Measurements from ENCODE around the gene PSMD13.

The PSMD13 gene

DNA sequence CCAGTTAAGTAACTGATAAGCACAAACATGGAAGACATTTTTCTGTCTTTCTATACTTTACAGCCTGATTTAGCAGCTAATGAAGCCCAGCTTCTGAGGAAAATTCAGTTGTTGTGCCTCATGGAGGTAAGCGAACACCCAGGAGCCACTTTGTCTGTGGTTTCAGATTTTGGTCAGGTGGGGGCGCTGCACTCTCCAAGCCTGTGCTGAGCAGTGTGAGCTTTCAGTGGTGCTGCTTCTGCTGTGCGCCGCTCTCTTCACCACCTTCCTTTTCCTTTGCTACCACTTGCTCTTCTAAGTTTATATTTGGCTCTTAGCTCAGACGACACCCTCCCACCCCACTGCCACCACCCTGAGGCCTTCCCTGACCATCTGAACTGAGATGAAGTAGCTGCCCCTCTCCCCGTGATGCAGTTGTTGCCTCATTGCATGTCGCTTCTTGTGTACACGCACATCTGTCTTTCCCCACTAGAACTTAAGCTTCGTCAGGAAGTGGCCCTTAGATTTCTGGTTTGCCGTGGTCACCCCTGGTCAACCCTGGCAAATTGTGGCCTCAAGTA is 14.0 kb downstream of the PSMD13 start:
- no peak for TF ChIP-seq GATA2 (IDR thresholded peaks at IDR 0.05; ENCODE audit: low read depth, low read length)
- no peak for TF ChIP-seq GATA3 (IDR thresholded peaks at IDR 0.05; ENCODE audit: low read depth, low read length)

DNA sequence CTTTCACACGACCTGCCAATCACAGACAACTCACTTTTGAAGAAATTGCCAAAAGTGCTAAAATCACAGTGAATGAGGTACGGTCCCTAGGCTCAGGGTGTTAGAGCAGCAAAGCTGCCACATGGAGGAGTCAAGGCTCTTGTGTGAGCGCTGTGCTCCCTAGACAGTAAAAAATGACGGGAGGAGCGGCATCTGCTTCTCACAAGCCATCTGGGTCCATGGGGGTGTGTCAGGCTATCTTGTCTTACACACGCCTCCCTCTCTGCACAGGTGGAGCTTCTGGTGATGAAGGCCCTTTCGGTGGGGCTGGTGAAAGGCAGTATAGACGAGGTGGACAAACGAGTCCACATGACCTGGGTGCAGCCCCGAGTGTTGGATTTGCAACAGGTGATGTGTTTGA is 14.8 kb downstream of the PSMD13 start:
- TF ChIP-seq GATA3 (IDR thresholded peaks at IDR 0.05; ENCODE audit: low read depth, low read length) = no peak
- TF ChIP-seq GATA2 (IDR thresholded peaks at IDR 0.05; ENCODE audit: low read depth, low read length) = no peak

DNA sequence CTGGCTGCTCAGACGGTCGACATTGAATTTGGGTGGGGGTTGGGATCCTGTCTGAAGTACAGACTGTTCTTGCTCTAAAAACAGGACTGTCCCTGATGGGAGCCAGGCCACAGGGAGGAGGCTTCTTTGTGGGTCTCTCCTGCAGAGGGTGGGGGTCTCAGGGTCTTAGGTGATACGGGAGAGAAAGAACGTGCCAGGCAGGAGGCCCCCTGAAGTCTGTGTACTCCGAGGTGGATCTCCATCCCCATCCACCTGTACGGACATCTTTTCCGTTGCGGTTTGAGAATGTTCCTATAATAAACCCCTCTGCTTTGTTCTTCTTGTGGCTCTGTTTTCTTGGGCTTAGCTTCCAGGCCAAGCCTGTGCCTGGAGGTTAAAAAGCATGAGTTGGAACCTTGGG is 15.9 kb downstream of the PSMD13 start:
- TF ChIP-seq GATA2 (IDR thresholded peaks at IDR 0.05; ENCODE audit: low read depth, low read length) = no peak
- no peak for TF ChIP-seq GATA3 (IDR thresholded peaks at IDR 0.05; ENCODE audit: low read depth, low read length)

GRCh38 chr11:253160-253885 is 16.5 kb downstream of the PSMD13 start:
- TF ChIP-seq GATA3 (IDR thresholded peaks at IDR 0.05; ENCODE audit: low read depth, low read length) = no peak
- TF ChIP-seq GATA2 (IDR thresholded peaks at IDR 0.05; ENCODE audit: low read depth, low read length) = no peak

DNA sequence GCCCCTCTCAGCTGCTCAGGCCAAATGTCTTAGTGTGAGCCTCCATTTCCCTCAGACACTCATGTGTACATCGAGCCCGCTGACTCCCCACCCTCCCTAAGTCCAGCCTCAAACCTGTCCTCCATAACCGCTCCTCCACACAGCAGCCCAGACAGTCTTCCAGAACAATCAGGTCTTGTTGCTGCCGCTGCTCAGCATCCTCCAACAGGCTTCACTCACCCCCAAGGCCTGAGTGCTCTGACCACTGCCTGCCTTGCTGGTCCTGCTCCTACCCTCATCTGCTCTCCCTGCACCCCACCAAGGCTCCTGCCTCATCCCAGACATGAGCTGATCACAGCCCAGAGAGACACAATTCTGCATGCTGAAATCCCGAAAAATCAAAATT is 17.1 kb downstream of the PSMD13 start:
- TF ChIP-seq GATA3 (IDR thresholded peaks at IDR 0.05; ENCODE audit: low read depth, low read length) (no peak), GATA2 (IDR thresholded peaks at IDR 0.05; ENCODE audit: low read depth, low read length) (no peak)

DNA sequence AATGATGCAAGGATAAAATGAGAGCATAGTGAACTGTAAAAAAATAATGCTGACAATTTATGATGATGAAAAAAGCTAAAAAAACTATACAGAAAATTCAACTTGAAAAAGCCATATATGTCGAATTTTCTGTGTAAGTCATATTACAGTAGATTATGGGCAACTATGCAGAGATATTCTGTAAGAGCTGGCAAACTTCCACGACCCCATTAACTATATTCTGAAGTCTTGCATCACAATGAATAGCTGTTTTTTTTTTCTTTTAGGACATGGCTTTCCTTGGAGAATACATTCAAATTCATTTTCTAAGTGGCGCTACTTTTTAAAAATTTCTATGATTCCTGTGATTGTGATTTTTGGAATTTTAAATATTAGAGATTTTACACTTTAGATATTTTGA is 18.4 kb downstream of the PSMD13 start:
- TF ChIP-seq GATA2 (IDR thresholded peaks at IDR 0.05; ENCODE audit: low read depth, low read length) = no peak

GRCh38 chr11:255816-256215 is 19.0 kb downstream of the PSMD13 start:
- TF ChIP-seq GATA2 (IDR thresholded peaks at IDR 0.05; ENCODE audit: low read depth, low read length) (no peak), GATA3 (IDR thresholded peaks at IDR 0.05; ENCODE audit: low read depth, low read length) (no peak)

GRCh38 chr11:256952-257737 is 20.4 kb downstream of the PSMD13 start:
- no peak for TF ChIP-seq GATA3 (IDR thresholded peaks at IDR 0.05; ENCODE audit: low read depth, low read length)
- no peak for TF ChIP-seq GATA2 (IDR thresholded peaks at IDR 0.05; ENCODE audit: low read depth, low read length)

- TF ChIP-seq GATA2 (IDR thresholded peaks at IDR 0.05; ENCODE audit: low read depth, low read length) = no peak
- TF ChIP-seq GATA3 (IDR thresholded peaks at IDR 0.05; ENCODE audit: low read depth, low read length) = no peak
Measured at GRCh38 chr11:257766-258493, 21.2 kb downstream of the PSMD13 start.

DNA sequence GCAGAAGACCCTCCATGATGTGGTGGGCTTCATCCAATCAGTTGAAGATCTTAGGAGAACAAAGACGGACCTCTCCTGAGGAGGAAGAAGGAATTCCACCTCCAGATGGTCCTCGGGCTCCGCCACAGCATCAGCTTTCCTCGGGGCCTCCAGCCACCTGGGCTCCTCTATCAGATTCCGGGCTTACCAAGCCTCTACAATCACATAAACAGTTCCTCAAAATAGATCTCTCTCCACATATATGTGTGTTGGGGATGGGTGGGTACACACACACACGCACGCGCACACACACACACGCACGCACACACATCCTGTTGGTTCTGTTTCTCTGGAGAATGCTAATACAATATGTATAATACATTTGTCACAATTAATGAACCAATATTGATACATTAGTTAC is 22.6 kb downstream of the PSMD13 start:
- TF ChIP-seq GATA2 (IDR thresholded peaks at IDR 0.05; ENCODE audit: low read depth, low read length) (no peak), GATA3 (IDR thresholded peaks at IDR 0.05; ENCODE audit: low read depth, low read length) (no peak)

DNA sequence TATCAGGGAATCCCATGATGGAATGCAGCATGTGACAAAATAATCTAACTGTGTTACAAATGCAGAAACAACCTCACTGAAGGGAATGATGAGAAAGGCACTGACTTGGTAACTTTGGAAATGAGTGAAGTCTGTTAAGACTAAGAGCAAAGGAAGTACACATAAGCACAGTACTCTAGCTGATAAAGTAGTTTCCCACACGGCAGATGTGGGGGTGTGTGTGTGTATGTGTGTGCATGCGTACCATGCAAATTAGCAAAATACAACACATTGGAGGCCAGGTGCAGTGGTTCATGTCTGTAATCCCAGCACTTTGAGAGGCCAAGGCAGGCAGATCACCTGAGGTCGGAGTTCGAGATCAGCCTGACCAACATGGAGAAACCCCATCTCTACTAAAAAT is 24.8 kb downstream of the PSMD13 start:
- no peak for TF ChIP-seq GATA2 (IDR thresholded peaks at IDR 0.05; ENCODE audit: low read depth, low read length)

- TF ChIP-seq GATA3 (IDR thresholded peaks at IDR 0.05; ENCODE audit: low read depth, low read length) (no peak), GATA2 (IDR thresholded peaks at IDR 0.05; ENCODE audit: low read depth, low read length) (no peak)
Measured at GRCh38 chr11:266676-267439, 30.1 kb downstream of the PSMD13 start.

DNA sequence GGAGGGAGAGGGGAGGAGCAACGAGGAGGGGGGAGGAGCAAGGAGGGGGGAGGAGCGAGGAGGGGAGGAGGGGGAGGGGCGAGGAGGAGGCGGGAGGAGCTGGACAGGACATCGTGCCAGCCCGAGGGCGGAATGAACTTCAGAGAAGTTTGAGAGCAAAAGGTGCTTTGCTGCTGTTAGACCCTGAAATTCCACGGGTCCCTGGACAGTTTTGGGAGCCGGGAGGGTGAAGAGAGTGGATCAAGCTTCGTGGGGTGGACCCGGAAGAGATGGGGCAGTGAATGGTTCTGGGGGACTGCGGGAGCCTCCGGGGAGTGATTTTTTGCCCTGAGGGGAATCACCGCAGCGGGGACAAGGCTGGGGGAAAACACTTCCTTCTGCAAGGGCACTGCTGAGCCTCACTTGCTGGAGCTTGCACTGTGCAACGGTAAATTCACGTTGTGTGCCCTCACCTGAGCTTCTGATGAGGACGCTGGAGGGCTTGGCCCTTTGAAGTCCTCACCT is 30.8 kb downstream of the PSMD13 start:
- TF ChIP-seq GATA3 (IDR thresholded peaks at IDR 0.05; ENCODE audit: low read depth, low read length) = no peak
- no peak for TF ChIP-seq GATA2 (IDR thresholded peaks at IDR 0.05; ENCODE audit: low read depth, low read length)
